ENCODE measurements around the gene ZBTB4.

The ZBTB4 gene

GRCh38 chr17:7471729-7472128 is 7.7 kb downstream of the ZBTB4 start:
- TF ChIP-seq SIN3A (IDR thresholded peaks at IDR 0.05; ENCODE audit: borderline replicate concordance, insufficient read depth, low read length), result no peak

GRCh38 chr17:7468804-7469389 is 10.5 kb downstream of the ZBTB4 start:
- TF ChIP-seq REST (IDR thresholded peaks at IDR 0.05; ENCODE audit: insufficient read depth in 1 of 2, low read depth in 2 of 2, low read length in 2 of 2) (no peak), TAF1 (IDR thresholded peaks at IDR 0.05; ENCODE audit: borderline replicate concordance, insufficient read depth, low read length) (no peak), SIN3A (IDR thresholded peaks at IDR 0.05; ENCODE audit: borderline replicate concordance, insufficient read depth, low read length) (no peak), POLR2AphosphoS5 (IDR thresholded peaks at IDR 0.05; ENCODE audit: low read depth, low read length) (no peak), FOXP2 (optimal IDR thresholded peaks at IDR 0.05; ENCODE audit: borderline replicate concordance, extremely low read depth, extremely low read length, insufficient read depth) (no peak)

- TF ChIP-seq SIN3A (IDR thresholded peaks at IDR 0.05; ENCODE audit: borderline replicate concordance, insufficient read depth, low read length) (no peak), REST (IDR thresholded peaks at IDR 0.05; ENCODE audit: insufficient read depth in 1 of 2, low read depth in 2 of 2, low read length in 2 of 2) (no peak), FOXP2 (optimal IDR thresholded peaks at IDR 0.05; ENCODE audit: borderline replicate concordance, extremely low read depth, extremely low read length, insufficient read depth) (no peak), POLR2AphosphoS5 (IDR thresholded peaks at IDR 0.05; ENCODE audit: low read depth, low read length) (no peak), TAF1 (IDR thresholded peaks at IDR 0.05; ENCODE audit: borderline replicate concordance, insufficient read depth, low read length) (no peak)
Observed at GRCh38 chr17:7468290-7468689, 11.1 kb downstream of the ZBTB4 start.

GRCh38 chr17:7467498-7467897 is 11.9 kb downstream of the ZBTB4 start:
- no peak for TF ChIP-seq SIN3A (IDR thresholded peaks at IDR 0.05; ENCODE audit: borderline replicate concordance, insufficient read depth, low read length)
- TF ChIP-seq FOXP2 (optimal IDR thresholded peaks at IDR 0.05; ENCODE audit: borderline replicate concordance, extremely low read depth, extremely low read length, insufficient read depth), result no peak
- no peak for TF ChIP-seq REST (IDR thresholded peaks at IDR 0.05; ENCODE audit: insufficient read depth in 1 of 2, low read depth in 2 of 2, low read length in 2 of 2)
- no peak for TF ChIP-seq TAF1 (IDR thresholded peaks at IDR 0.05; ENCODE audit: borderline replicate concordance, insufficient read depth, low read length)
- TF ChIP-seq POLR2AphosphoS5 (IDR thresholded peaks at IDR 0.05; ENCODE audit: low read depth, low read length), result no peak

- TF ChIP-seq SIN3A (IDR thresholded peaks at IDR 0.05; ENCODE audit: borderline replicate concordance, insufficient read depth, low read length) (no peak), TAF1 (IDR thresholded peaks at IDR 0.05; ENCODE audit: borderline replicate concordance, insufficient read depth, low read length) (no peak), REST (IDR thresholded peaks at IDR 0.05; ENCODE audit: insufficient read depth in 1 of 2, low read depth in 2 of 2, low read length in 2 of 2) (no peak), FOXP2 (optimal IDR thresholded peaks at IDR 0.05; ENCODE audit: borderline replicate concordance, extremely low read depth, extremely low read length, insufficient read depth) (no peak), POLR2AphosphoS5 (IDR thresholded peaks at IDR 0.05; ENCODE audit: low read depth, low read length) (no peak)
Observed at GRCh38 chr17:7466639-7467341, 12.6 kb downstream of the ZBTB4 start.
